AG09309 (cell line): Measurements from ENCODE around the gene MEGF11.

Experiments used
- DNase-seq: peaks from one replicate; pipeline ENCODE4 v3.0.0-alpha.2; 2010; ENCODE audit warnings: low read depth
- H3K4me3 ChIP-seq: 2 replicates; pipeline ENCODE4 v1.5.1; 2011; ENCODE audit warnings: mild to moderate bottlenecking, low read depth, low read length, moderate library complexity; ENCODE audit not compliant: control insufficient read depth
- CTCF ChIP-seq: IDR thresholded peaks from 2 replicates; pipeline ENCODE4 v1.5.1; 2011; ENCODE audit warnings: mild to moderate bottlenecking, low read depth, low read length, inconsistent platforms; ENCODE audit not compliant: insufficient read depth, control insufficient read depth; ENCODE audit errors: missing control alignments

Gene MEGF11

GRCh38 chr15:65914386-65914785 is 339.2 kb downstream of the MEGF11 start:
- no peak for TF ChIP-seq CTCF
- no peak for DNase-seq
- no peak overlapping the region for H3K4me3 ChIP-seq

GRCh38 chr15:65913631-65914199 is 339.8 kb downstream of the MEGF11 start:
- TF ChIP-seq CTCF: no peak
- no peak overlapping the region for H3K4me3 ChIP-seq
- no peak for DNase-seq

- TF ChIP-seq CTCF: no peak
- no peak overlapping the region for H3K4me3 ChIP-seq
- no peak for DNase-seq
Measured at GRCh38 chr15:65912235-65912634, 341.3 kb downstream of the MEGF11 start.

- H3K4me3 ChIP-seq: no peak overlapping the region
- TF ChIP-seq CTCF: no peak
- DNase-seq: no peak
Measured at GRCh38 chr15:65910341-65910740, 343.2 kb downstream of the MEGF11 start.

- no peak for DNase-seq
- H3K4me3 ChIP-seq: no peak overlapping the region
- no peak for TF ChIP-seq CTCF
Measured at GRCh38 chr15:65909831-65910230, 343.7 kb downstream of the MEGF11 start.

DNA sequence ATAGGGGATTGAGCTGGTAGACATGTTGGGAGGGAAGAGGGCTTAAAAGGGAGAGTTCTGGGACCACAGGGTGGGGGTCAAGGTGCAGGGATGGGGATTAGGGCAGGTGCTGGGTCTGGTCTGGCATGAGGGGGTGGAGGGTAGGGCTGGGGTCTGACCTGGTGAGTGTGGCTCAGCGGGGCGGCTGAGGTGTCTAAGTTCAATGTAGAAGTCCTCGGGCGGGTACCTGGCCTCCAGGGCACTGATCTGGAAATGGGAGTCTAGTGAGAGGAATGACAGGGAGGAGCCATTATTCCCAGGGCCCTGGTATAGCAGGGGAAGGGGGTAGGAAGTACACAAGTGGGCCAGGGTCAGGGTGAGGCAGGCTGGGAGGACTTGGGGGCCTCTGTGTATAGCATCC is 344.7 kb downstream of the MEGF11 start:
- DNase-seq: no peak
- no peak for TF ChIP-seq CTCF
- H3K4me3 ChIP-seq: no peak overlapping the region

DNA sequence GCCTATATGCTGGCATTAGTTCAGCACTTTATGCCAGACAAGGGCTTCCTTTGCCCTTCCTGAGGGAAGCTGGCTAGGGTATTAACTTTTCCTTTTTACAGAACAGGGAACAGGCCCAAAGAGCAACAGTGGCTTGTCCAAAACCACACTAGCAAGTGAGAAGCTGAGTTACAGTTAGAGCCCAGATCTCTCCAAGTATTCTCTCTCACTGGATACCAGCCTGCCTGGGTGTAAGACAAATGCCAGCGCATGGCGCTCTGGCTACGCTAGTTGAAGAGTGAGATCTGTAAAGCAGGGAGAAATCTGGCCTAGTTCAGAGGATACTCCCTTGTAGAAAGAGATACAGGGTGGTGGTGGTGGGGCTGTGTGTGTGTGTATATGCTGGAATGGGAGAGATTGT is 345.9 kb downstream of the MEGF11 start:
- no peak for TF ChIP-seq CTCF
- no peak overlapping the region for H3K4me3 ChIP-seq
- no peak for DNase-seq
